ENCODE data around the gene GATA6. TPM values are rescaled to one million over a fixed set of nuclear protein-coding genes. Genes with fewer than 3 reads are reported as not detected.

GATA6 gene
- total RNA-seq, 1 donor from 2014 or later: 2.5 TPM

DNA sequence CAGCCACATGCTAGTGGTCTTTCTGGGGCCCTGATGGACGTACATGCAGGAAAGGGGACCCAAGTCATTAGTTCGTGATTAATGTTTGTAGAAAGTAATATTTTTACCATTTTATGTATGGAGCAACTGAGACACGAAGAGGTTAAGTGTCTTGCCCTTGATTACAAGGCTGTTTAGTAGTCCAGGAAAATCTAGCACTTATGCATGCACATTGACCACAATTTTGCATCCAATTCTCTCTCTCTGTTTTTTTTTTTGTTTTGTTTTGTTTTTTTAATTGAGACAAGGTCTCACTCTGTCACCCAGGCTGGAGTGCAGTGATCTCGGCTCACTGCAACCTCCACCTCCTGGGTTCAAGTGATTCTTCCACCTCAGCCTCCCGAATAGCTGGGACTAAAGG, 8.3 kb upstream of the GATA6 start:
- no peak for DNase-seq (ENCODE audit: low read depth)
- no peak overlapping the region for H3K4me3 ChIP-seq (ENCODE audit: low read depth, low read length)
- H3K36me3 ChIP-seq (ENCODE audit: control insufficient read depth, insufficient read depth, low read length): no peaks in the 10 kb centered on the region
- no peak for TF ChIP-seq CTCF (IDR thresholded peaks at IDR 0.05; ENCODE audit: insufficient read depth, low read length, poor library complexity, severe bottlenecking)
- peaks cover 53% of the 10 kb centered on the region for H3K27me3 ChIP-seq (ENCODE audit: control insufficient read depth, insufficient read depth, low read length)

- peaks cover 74% of the 10 kb centered on the region for H3K27me3 ChIP-seq (ENCODE audit: control insufficient read depth, insufficient read depth, low read length)
- H3K36me3 ChIP-seq (ENCODE audit: control insufficient read depth, insufficient read depth, low read length): no peaks in the 10 kb centered on the region
- no peak for DNase-seq (ENCODE audit: low read depth)
Measured at GRCh38 chr18:22163416-22164161, 5.8 kb upstream of the GATA6 start.

DNA sequence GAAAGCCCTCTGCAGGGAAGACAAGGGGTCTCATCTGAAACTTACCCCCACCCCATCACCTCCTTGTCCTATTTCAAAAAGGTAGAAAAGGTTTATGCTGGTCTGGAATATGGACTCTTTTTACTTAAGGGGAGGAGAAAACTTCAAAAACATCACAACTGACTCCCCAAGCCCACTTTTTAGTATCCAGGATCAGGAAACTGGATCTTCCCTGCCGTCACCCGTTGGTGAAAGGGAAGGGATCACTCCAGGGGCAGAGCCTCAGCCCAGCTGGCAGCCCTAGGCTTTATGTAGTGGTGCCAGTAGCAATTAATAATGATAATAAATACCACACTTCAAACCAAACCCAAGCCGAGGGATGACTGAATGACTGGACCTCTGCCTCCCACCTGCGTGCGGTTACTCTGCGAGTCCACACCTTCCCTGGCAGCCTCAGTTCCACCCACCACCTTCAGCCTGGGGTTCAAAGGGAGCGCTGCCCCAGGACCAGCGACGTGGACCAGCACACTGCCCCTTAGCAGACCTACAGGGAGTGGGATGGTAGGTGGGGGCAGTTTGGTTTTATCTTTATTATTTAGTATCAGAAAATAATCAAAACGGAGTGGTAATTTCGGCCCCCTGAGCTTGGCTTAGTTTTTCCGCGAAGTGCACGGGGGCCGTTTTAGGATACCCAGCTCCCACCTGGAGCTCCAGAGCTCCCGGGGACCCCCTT, 4.9 kb upstream of the GATA6 start:
- Histone ChIP-seq H3K27me3 (ENCODE audit: control insufficient read depth, insufficient read depth, low read length) (peaks cover 79% of the 10 kb centered on the region), H3K4me3 (ENCODE audit: low read depth, low read length) (no peak overlapping the region), H3K36me3 (ENCODE audit: control insufficient read depth, insufficient read depth, low read length) (no peaks in the 10 kb centered on the region)
- no peak for DNase-seq (ENCODE audit: low read depth)
- no peak for TF ChIP-seq CTCF (IDR thresholded peaks at IDR 0.05; ENCODE audit: insufficient read depth, low read length, poor library complexity, severe bottlenecking)

More at GRCh38 chr18:22163416-22164161, 5.8 kb upstream of the GATA6 start:
- TF ChIP-seq CTCF (IDR thresholded peaks at IDR 0.05; ENCODE audit: insufficient read depth, low read length, poor library complexity, severe bottlenecking): no peak
- no peak overlapping the region for H3K4me3 ChIP-seq (ENCODE audit: low read depth, low read length)

DNA sequence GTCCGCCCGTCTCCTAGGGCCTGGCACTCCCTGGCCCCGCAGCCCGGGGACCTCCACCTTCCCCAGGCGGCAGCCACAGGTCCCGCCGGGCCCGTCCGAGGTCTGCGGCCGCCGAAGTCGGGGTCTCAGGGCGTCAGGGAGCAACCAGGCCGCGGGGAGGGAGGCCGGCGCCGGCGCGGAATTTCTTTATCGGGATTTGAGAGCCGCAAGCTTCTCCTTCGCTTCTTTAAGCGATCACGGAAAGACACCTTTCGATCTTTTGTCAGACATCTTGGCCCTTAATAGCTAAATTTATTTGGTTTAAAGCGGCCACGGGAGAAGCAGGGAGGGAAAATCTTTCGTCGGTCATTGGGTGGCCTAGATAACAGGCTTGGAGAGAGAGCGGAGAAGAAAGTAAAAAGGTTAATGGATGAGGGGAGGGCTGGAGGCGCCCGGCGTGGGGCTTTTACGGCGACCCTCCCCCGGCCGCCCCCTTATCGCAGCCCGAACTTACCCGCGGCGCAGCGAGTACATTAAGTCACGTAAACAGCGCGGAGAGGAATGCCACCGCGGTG, 4.3 kb upstream of the GATA6 start:
- TF ChIP-seq CTCF (IDR thresholded peaks at IDR 0.05; ENCODE audit: insufficient read depth, low read length, poor library complexity, severe bottlenecking): no peak
- peaks cover 76% of the 10 kb centered on the region for H3K27me3 ChIP-seq (ENCODE audit: control insufficient read depth, insufficient read depth, low read length)
- no peaks in the 10 kb centered on the region for H3K36me3 ChIP-seq (ENCODE audit: control insufficient read depth, insufficient read depth, low read length)
- no peak for DNase-seq (ENCODE audit: low read depth)
- no peak overlapping the region for H3K4me3 ChIP-seq (ENCODE audit: low read depth, low read length)

- H3K36me3 ChIP-seq (ENCODE audit: control insufficient read depth, insufficient read depth, low read length): no peaks in the 10 kb centered on the region
- TF ChIP-seq CTCF (IDR thresholded peaks at IDR 0.05; ENCODE audit: insufficient read depth, low read length, poor library complexity, severe bottlenecking): no peak
- H3K4me3 ChIP-seq (ENCODE audit: low read depth, low read length): no peak overlapping the region
- no peak for DNase-seq (ENCODE audit: low read depth)
- peaks cover 76% of the 10 kb centered on the region for H3K27me3 ChIP-seq (ENCODE audit: control insufficient read depth, insufficient read depth, low read length)
Measured at GRCh38 chr18:22165603-22166068, 3.8 kb upstream of the GATA6 start.

All from kidney epithelial cell (primary cell).